ENCODE measurements around the gene RALA. TPM values are rescaled to one million over a fixed set of nuclear protein-coding genes. Genes with fewer than 3 reads are reported as not detected.

RALA gene
- total and polyA plus RNA-seq, 4 donors, result 5.7 to 18.8 (median 9.2) TPM

DNA sequence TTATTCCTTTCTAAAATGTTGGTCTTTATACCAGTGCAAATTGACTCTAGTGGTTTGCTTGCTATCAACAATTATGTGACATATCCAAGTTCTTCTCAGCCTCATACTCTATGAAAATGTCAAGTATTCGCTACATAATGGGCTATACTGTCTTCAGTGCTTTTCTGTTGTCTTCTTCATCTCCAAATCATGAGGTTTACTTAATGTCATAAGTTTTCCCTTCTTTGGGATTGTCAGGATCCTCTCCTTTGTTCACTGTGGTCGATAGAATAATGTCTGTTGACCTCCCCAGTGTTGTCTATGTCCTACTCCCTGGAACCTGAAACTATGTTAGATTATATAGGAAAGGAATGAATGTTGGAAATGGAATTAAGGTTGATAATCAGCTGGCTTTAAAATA, 16.4 kb upstream of the RALA start:
- Histone ChIP-seq H3K27me3 (ENCODE audit: control insufficient read depth in 4 of 4, insufficient read depth in 4 of 4, low read length in 3 of 4) (no peaks in the 10 kb centered on the region), H3K4me1 (ENCODE audit: control insufficient read depth in 4 of 4, insufficient read depth in 4 of 4, low read length in 3 of 4) (no peaks in the 10 kb centered on the region), H3K9me3 (ENCODE audit: control insufficient read depth in 4 of 4, low read length in 3 of 4) (no peaks in the 10 kb centered on the region), H3K36me3 (ENCODE audit: control insufficient read depth in 4 of 4, insufficient read depth in 3 of 4, low read depth in 1 of 4, low read length in 3 of 4) (no peaks in the 10 kb centered on the region), H3K9ac (ENCODE audit: low read depth in 1 of 2, low read length in 2 of 2) (no peak overlapping the region), H3K27ac (ENCODE audit: low read depth in 1 of 2, low read length in 2 of 2) (no peak overlapping the region), H3K4me3 (ENCODE audit: low read depth in 1 of 3, low read length in 3 of 3) (no peak overlapping the region)
- DNase-seq (ENCODE audit: low spot score), result no peak
- WGBS, result 93% methylated on average over 2 of the region's 2 CpGs
- TF ChIP-seq RXRA (IDR thresholded peaks at IDR 0.05) (no peak), HNF4A (conservative IDR thresholded peaks at IDR 0.05) (no peak), GABPA (IDR thresholded peaks at IDR 0.05 in 1 of 2, conservative IDR thresholded peaks at IDR 0.05 in 1 of 2) (no peak), YY1 (IDR thresholded peaks at IDR 0.05) (no peak), RAD21 (IDR thresholded peaks at IDR 0.05) (no peak), REST (IDR thresholded peaks at IDR 0.05) (no peak)
- TF ChIP-seq, protein P1, sequence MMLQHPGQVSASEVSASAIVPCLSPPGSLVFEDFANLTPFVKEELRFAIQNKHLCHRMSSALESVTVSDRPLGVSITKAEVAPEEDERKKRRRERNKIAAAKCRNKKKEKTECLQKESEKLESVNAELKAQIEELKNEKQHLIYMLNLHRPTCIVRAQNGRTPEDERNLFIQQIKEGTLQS (IDR thresholded peaks at IDR 0.05), result no peak

DNA sequence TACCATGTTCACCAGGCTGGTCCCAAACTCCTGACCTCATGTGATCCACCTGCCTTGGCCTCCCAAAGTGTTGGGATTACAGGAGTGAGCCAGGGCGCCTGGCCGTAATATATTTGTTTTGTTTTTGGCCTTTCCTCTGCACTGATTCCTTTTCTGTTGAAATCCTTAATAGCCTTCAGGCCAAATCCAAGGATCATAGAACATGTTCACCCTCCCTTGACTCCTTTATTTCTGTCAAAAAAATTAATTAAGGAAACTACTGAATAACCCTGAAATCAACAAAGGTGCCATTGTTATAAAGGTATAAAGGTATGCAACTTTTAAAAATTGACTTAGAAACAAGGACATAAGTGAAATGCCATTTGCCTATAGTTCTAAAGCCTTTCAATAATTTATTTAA, 15.5 kb upstream of the RALA start:
- H3K4me3 ChIP-seq (ENCODE audit: low read depth in 1 of 3, low read length in 3 of 3), result no peak overlapping the region
- TF ChIP-seq EGR1 (IDR thresholded peaks at IDR 0.05; ENCODE audit: low read depth in 2 of 2) (no peak), REST (IDR thresholded peaks at IDR 0.05) (no peak), TAF1 (conservative IDR thresholded peaks at IDR 0.05) (no peak), RAD21 (IDR thresholded peaks at IDR 0.05) (no peak), HNF4A (conservative IDR thresholded peaks at IDR 0.05) (no peak)
- TF ChIP-seq, protein P1 (IDR thresholded peaks at IDR 0.05), result no peak
- H3K27me3 ChIP-seq (ENCODE audit: control insufficient read depth in 4 of 4, insufficient read depth in 4 of 4, low read length in 3 of 4), result no peaks in the 10 kb centered on the region
- no peak for DNase-seq (ENCODE audit: low spot score)
- no peaks in the 10 kb centered on the region for H3K9me3 ChIP-seq (ENCODE audit: control insufficient read depth in 4 of 4, low read length in 3 of 4)
- H3K27ac ChIP-seq (ENCODE audit: low read depth in 1 of 2, low read length in 2 of 2), result no peak overlapping the region
- H3K36me3 ChIP-seq (ENCODE audit: control insufficient read depth in 4 of 4, insufficient read depth in 3 of 4, low read depth in 1 of 4, low read length in 3 of 4), result no peaks in the 10 kb centered on the region
- no peak overlapping the region for H3K9ac ChIP-seq (ENCODE audit: low read depth in 1 of 2, low read length in 2 of 2)
- WGBS, result 92% methylated on average over 2 of the region's 2 CpGs
- H3K4me1 ChIP-seq (ENCODE audit: control insufficient read depth in 4 of 4, insufficient read depth in 4 of 4, low read length in 3 of 4), result no peaks in the 10 kb centered on the region

Measured in liver (tissue), 9 donors.